Renal cortical epithelial cell (primary cell): Measurements from ENCODE around the gene XPO4. TPM values are rescaled to one million over a fixed set of nuclear protein-coding genes. Genes with fewer than 3 reads are reported as not detected.
A peak's percentile ranks its signal among the peaks of the same experiment; 100 is the strongest.
"Not testable (repeated sequence)": the region's sequence is repeated elsewhere in the genome, so short reads cannot be mapped to it uniquely, and the experiment has no call there.

Source experiments
- DNase-seq: peaks from one replicate; pipeline ENCODE4 v3.0.0-alpha.2; 2011; ENCODE audit warnings: low read depth
- total RNA-seq: library from RNA; depleted of rRNA; stranded (reverse); fragments of >200 nt; gene quantifications from 2 replicates; pipeline ENCODE4 v1.2.3, GENCODE V29; 2014

XPO4 gene
- 26.4 and 30.5 TPM in 2 replicates for total RNA-seq

DNA sequence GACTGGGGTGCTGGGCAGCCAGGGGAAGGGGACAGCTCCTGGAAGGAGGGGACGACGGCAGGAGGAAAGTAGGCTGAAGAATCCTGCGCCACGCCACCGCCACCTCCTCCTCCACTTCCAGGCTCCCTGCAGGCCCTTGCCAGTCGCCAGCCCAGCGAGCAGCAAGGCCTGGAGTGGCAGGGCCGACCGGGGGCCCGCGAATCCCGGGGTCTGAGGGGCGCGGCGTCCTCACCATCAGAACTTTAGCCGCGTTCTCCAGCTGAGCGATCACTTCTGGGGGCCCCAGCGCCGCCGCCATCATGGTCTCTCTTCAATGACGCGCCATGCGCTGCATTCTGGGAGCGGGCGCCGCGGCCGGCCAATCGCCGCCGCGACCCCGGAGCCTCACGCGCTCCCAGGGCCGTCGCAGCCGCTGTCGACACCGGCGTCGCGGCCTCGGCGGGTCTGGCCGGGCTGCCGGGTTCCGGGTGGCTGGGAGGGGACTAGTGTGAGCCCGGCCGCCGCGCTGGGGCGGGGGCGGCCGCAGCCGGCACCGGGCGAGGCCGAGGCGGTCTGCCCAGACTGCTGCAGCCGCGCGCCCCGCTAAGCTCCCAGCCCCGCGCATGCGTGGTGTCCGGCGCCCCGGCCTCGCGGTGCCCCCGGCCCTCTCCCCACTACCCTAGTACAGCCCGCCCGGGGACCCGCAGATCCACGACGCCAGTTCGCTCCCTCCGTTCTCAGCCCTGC lies at the start of gene XPO4:
Gene XPO4, minus strand, starts transcription at position 309 of the 726 bp plus-strand sequence. Its CDS starts 8 bp downstream, at position 301.
- peak; percentile 34 for DNase-seq

DNA sequence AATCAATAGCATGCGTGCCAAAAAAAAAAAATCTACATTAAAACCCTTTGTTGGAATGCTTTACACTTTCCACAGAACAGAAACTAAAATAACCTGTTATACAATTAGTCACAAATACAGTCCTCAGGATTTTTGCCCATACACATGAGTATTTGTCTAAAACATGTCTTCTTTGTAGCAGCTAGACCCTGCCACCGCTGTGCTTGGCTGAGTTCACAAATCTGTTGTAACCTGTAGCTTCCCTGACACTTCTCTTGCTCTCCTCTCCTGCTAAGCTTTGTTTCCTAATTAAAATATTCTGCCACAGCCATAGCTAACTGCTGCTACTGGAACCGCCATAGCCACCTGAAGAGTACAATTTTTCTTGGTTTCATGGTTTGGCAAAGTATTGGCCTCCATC lies 45.5 kb upstream of the XPO4 start:
- DNase-seq = not testable (repeated sequence)

DNA sequence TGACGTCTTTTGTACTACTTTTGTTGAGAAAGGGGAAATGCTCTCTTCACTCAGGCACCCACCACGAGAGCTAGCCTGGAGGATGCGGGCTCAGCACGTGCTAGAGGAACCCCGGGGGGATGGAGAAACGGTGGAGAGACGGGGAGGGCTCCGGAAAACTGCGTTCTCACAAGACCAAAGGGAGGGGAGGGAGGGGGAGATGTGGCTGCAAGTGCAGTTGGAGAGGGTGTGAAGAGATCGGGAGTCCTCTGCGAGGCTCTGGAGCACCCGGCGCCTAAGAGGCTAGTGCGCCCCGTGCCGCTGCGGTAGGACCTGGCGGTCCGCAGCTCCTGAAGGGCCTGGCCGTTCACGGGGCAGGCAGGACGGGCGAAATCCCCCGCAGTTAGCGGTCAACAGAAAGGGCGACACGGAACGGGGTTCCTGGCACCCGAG lies 43.4 kb upstream of the XPO4 start:
- DNase-seq = no peak

DNA sequence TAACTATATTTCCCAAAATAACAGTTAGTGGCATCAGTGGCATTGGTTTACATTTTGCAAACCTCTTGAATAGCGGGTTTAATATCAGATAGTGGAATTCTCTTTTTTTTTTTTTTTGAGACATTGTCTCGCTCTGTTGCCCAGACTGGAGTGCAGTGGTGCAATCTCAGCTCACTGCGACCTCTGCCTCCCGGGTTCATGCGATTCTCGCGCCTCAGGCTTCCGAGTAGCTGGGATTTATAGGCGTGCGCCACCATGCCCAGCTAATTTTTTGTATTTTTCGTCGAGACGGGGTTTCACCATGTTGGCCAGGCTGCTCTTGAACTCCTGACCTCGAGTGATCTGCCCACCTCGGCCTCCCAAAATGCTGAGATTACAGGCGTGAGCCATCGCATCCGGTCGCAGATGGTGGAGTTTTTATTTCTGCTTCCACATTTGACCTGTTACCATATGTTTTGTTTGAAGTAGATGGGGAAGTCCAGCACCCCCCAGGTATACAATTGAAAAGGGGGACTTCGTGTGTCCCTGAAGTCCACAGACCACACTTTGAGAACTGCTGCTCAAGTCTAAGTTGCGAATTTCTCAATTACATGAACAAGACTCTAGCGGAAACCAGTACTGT lies 40.5 kb upstream of the XPO4 start:
- DNase-seq = peak; percentile 48

DNA sequence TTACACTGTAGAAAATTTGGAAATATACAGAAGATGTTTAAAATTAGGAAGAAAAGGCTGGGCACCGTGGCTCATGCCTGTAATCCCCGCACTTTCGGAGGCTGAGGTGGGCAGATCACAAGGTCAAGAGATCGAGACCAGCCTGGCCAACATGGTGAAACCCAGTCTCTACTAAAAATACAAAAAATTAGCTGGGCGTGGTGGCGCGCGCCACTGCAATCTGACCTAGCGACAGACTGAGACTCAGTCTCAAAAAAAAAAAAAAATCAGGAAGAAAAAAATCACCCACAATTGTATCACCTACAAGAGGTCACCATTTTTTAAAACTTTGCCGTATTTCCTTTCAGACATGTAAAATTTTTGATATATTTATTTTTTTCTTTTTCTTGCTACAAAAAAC lies 38.0 kb upstream of the XPO4 start:
- not testable (repeated sequence) for DNase-seq

DNA sequence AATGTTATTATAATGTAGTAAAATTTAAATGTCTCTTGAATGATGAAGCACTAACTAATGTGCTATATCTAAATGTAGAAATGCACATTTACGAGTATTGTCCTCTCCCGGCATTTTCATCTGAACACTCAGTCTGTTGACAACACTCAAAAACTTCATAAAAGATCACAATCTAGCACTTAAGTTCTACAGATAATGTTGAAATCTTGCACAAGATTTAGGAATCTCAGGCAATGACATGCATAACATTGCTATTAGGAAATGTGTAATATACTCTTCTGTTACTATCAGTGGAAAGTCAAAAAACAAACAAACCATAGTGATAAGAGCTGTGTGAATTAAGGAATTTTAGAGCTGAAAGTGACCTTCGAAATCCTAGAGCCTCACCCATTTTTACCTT lies 37.5 kb upstream of the XPO4 start:
- DNase-seq = no peak

DNA sequence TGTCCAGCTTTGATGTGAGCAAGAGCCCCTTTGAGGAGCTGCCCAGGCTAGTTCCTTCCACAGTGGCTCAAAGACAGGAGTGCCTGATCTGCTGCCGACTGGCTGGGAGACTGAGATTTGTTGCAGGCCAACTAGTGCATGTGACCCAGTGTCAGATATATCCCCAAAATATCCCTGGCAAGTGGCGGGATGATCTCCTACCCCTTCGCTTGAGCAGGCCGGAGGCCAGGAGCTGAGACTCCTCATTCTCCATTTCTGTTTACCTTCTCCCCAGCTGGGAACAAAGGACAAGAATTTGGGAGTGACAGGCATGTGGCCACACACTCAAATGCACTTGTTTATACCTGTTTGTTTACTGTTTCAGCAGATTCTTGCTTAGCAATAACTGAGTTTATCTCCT lies 37.1 kb upstream of the XPO4 start:
- no peak for DNase-seq

DNA sequence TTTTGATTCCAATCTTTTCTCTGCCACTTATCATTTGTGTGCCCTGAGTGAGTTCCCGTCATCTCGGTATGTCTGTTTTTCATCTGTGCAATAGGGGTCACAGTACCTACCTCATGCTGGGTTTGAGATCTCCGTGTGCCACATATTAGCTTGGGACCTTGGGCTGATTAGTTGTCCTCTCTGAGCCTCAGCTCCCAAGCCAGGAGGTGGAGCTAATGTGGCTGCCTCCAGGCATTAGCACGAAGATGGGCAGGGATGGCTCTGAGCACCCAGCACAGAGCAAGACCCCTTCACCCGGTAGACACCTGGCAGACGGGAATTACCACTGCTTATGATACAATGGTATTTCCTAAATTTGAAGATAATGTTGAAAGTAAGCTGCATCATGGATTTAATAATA lies 35.8 kb upstream of the XPO4 start:
- DNase-seq = no peak

DNA sequence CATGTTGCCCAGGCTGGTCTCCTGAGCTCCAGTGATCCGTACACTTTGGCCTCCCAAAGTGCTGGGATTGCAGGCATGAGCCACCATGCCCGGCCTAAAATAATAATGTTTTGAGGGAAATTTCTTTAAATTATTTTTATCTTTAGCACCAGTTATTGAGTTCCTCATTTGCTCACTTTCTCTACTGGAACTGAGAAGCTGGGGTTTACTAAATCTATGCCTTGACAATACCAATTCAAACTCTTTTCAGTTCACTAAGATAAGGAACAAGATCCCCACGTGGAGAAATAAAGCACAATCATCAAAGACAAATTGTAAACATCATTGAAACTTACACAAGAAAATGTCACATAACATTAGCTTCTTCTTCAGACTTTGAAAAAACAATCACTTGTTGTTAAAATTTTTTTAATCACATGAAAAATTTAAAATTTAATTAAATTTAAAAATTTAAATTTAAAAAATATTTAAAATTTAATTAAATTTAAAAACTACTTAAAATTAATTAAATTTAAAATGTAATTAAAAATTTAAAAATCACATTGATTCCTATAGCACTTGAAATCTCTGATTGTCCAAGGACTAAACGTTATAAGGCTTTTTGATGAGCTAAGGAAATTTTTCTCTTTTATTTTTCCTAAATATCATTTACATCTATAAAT lies 25.2 kb upstream of the XPO4 start:
- no peak for DNase-seq

DNA sequence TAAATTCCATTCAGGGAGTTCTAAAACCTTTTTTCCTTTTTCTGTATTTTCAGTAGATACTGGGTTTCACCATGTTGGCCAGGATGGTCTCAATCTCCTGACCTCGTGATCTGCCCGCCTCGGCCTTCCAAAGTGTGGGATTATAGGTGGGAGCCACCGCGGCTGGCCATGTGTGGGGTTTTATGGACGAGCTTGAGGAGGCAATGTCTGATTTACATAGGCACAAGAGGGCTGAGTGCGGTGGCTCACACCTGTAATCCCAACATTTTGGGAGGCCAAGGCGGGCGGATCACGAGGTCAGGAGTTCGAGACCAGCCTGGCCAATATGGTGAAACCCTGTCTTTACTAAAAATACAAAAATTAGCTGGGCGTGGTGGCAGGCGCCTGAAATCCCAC lies 22.8 kb upstream of the XPO4 start:
- not testable (repeated sequence) for DNase-seq

DNA sequence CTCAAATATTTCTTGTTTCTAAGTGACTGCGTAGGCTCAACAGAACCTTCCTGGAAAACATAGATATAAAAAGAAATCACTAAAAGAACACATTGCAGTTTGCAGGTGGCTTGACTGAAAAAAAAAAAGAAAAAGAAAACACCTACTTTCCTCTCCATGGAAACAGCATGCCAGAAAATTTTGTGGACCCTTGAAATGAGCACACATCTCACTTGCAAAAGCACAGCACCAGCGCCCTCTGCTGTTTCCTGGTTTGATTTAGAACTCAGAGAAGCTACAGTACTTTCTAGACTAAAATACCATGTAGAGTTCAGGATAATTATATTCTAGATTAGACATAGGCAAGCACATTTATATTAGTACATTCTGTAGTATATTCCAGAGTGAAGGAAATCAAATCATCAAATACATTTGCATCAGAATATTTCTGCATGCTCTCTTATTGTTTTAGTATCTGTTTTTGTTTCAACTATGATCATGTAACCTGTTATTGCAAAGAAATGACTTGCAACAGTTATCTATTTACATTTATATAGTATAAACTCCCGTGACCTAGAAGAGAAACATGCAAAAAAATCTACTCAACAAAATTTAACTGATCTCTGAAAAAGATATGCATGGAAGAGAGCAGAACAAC lies 22.3 kb upstream of the XPO4 start:
- DNase-seq = peak; percentile 78

DNA sequence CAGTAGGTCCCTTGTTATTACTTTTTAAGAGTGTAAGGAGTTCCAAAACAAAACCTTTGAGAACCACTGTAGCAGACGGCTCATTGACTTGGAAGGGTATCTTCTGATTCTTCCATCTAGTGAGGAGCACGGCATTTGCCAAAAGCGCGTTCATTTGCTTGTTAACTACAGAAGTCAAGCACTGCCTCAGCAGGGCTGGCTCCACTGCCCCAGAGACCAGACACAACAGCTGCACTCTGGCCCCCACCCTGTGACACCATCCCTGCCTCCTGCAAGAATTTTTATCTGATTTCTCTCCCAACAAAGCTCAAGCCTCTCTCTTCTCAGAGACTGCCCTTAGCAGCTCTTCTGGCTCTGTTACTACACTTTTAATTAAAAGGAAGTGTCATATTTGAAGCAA lies 20.7 kb upstream of the XPO4 start:
- no peak for DNase-seq

DNA sequence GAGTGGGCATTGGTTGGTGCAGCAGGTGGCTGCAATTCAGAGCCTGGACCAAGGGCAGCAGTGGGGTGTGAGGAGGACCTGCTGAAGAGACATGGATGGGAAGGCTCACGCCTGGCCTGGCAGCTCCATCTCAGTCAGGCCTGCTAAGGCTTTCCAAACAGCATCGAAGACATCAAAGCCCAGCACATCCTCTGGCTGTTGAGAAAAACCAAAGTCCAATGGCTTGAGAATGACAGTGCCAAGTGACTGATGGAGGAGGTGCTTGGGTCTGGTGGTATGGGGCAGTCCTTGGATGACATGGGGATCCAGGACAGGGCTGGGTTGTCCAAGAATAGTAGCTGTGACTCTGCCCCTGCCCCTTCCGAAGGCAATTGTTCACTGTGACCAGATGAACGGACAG lies 19.0 kb upstream of the XPO4 start:
- no peak for DNase-seq

DNA sequence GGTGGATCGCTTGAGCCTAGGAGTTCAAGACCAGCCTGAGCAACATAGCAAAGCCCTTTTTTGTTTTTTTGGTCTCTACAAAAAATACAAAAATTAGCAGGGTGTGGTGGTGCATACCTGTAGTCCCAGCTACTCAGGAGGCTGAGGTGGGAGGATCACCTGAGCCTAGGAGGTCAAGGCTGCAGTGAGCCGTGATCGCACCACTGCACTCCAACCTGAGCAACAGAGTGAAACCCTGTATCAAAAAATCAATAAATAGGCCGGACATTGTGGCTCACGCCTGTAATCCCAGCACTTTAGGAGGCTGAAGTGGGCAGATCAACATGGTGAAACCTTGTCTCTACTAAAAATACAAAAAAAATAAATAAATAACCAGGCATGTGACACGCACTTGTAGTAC lies 13.1 kb upstream of the XPO4 start:
- DNase-seq = not testable (repeated sequence)

DNA sequence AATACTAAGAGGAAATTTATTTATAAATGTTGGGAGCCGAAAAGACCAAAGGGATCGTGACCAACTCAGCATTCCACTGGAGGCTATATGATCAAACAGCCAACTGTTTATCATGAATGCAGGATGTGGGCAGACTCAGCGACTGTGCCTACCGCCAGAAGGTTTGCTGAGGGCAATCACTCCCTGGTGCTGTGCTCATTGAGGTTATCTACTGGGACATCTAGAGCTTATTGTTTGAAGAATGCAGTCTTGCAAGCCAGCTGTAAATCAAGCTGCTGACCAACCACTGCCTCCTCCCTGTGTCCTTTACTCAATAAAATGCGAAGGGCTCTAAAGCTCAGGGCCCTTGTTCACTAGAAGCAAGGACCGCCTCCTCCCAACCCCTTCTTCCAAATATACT lies 8.5 kb upstream of the XPO4 start:
- no peak for DNase-seq

DNA sequence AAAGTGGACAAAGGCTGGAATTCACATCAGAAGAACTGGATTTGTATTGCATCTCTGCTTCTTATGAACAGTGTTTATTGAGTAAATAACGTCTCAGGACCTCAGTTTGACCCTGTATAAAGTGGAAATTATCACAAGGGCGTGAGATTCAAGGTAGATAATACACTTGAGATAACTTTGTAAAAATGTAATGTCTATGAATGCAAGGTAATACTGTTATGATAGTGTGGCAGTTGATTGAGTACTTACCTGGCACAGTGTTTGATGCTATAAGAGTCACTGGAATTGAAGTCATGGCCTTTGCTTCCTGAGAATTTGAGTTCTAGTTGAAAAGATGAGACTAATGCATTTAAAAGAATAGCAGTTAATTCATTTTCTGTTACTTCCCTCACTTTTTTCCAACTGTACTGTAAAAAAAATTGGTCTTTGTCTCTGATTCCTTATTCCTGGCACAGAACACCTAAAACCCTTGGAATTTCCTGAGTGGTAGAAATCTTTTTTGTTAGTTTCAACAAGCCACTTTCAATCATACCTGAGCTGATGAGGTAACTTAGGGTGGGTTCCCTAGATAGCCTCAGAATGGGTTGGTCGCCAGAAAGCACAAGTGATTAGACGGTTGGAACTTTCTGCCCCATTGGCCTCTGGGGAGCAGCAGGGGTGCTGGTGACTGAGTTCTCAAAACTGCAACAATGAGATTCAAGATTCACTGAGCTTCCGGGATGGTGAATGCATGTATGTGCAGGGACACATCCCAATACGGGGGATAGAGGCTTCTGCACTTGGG lies 6.4 kb upstream of the XPO4 start:
- no peak for DNase-seq

DNA sequence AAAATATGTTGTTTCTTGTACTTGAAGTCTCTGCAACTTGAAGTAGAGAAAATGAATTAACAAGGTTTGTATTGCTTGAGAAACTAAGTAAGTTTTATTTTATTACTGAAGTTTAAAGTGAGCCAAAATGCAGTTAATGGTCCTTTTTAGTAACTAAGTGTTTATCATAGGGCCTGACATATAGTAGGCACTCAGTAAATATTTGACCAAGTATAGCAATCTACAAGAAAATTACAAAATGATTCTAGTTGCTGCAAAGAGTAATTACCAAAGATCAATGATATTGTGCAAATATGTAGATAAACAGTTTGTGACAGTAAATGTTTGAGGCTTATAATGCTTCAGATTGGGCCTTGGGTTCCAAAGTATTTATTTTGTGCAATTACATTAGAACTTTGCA lies 2.4 kb upstream of the XPO4 start:
- DNase-seq = no peak

DNA sequence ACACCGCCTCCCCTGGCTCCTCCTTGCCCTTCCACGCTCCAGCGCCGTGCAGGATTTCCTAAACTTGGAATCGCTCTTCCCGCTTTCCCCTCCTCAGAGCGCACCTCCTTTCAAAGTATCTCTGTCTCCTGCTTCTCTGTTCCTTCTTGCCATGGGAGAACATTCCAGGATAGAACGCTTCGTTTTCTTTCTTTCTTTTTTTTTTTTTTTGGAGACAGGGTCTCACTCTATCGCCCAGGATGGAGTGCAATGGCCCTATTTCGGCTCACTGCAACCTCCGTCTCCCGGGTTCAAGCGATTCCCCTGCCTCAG lies 574 bp upstream of the XPO4 start:
- DNase-seq = no peak

DNA sequence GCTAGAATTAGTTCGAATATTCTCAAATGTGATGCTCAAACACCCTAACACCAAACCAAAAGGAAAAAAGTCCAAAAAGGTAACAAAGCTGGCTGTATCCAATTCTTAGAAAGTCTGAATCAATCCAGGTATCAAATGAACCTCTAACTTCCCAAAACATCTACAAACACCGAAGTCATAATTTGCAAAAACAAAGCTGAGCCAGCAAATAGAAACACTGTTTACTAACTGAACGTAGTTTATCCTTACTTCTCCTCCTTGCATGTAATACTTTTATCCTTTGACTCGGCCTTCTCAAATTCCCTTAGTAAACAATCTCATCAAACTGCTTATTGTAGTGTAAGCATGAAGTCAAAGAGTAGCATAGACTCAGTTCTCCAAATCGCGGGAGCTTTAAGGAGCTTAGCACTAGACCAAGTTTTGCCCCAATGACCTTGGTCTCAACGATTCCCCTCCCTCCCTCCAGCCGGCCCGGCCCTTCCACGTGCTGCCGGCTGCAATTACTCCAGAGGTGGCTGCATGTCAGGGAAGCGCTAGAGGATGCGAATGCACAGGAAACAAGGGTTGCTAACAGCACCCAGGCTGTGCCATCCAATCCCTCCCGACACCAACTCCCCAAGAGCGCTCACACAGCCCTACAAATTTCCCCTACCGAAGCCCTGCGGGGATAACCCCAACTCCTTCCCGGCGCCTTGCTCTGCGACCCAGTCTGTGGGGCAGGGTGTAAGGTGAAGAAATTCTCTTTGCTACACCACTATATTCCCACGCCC lies 693 bp downstream of the XPO4 start:
- peak; percentile 23 for DNase-seq

DNA sequence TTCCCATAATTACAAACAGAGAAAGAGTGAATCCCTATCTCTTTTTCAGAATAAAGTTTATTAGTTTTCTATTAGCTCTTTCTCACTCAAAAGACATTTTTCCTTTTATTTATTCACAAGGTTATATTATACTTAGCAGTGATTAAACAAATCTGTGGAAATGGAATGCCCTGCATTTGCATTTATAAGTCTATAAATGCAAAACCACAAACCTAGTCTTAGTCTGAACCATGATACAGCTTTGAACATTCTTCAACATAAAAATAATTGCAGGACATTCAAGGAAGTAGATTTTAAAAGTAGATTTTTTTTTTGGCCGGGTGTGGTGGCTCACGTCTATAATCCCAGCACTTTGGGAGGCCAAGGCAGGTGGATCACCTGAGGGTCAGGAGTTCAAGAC lies 8.3 kb downstream of the XPO4 start:
- DNase-seq = no peak

DNA sequence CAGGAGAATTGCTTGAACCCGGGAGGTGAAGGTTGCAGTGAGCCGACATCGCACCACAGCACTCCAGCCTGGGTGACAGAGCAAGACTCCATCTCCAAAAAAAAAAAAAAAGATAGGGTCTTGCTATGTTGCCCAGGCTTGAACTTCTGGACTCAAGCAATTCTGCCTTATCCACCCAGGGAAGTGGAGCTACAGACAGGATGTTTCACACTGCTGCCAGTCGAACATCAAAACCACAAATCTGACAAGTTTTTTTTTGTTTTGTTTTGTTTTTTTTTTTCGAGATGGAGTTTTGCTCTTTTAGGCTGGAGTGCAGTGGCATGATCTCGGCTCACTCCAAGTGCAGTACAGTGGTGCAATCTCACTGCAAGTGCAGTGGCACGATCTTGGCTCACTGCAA lies 10.8 kb downstream of the XPO4 start:
- DNase-seq = no peak
